Uterus (tissue), 4 donors: ENCODE measurements around the gene SSNA1. TPM values are rescaled to one million over a fixed set of nuclear protein-coding genes. Genes with fewer than 3 reads are reported as not detected.

Experiments used
- DNase-seq, 2 donors: peaks; one replicate each; pipeline ENCODE4 v3.0.0-alpha.2; 2019 to 2020
- H3K27ac ChIP-seq, 2 donors: fragments of 200-600 bp; sonication (generic); 1 replicate in 1 of 2; 2 replicates in 1 of 2; pipeline ENCODE4 v1.5.1; 2016 to 2018
- H3K27me3 ChIP-seq, 2 donors: fragments of 200-600 bp; sonication (generic); one replicate each; pipeline ENCODE4 v1.5.1; 2018 to 2019; ENCODE audit warnings: control low read depth in 1 of 2
- H3K36me3 ChIP-seq, 2 donors: fragments of 200-600 bp; sonication (generic); one replicate each; pipeline ENCODE4 v1.5.1; 2019; ENCODE audit warnings: control low read depth in 1 of 2
- H3K4me1 ChIP-seq, 2 donors: fragments of 200-600 bp; sonication (generic); one replicate each; pipeline ENCODE4 v1.5.1; 2018 to 2019; ENCODE audit warnings: control low read depth in 1 of 2
- H3K4me3 ChIP-seq, 2 donors: fragments of 200-600 bp; sonication (generic); 1 replicate in 1 of 2; 2 replicates in 1 of 2; pipeline ENCODE4 v1.5.1; 2018 to 2019; ENCODE audit warnings: mild to moderate bottlenecking in 1 of 2
- H3K9me3 ChIP-seq, 2 donors: fragments of 200-600 bp; sonication (generic); one replicate each; pipeline ENCODE4 v1.5.1; 2019; ENCODE audit warnings: control low read depth in 1 of 2
- POLR2A ChIP-seq, 2 donors: fragments of 450-650 bp; IDR thresholded peaks; one replicate each; pipeline ENCODE4 v1.6.1; 2016; ENCODE audit warnings: antibody characterized with exemption in 2 of 2, mild to moderate bottlenecking in 1 of 2, moderate library complexity in 1 of 2
- intact Hi-C: fragments of 100-400 bp; cut with DNase I; formaldehyde crosslinking; loops from one replicate; pipeline ENCODE4 v1.15.1; 2023; ENCODE audit warnings: low total_unique reads
- total RNA-seq, 4 donors: library from RNA; depleted of rRNA in 3 of 4; stranded (reverse); fragments of >200 nt in 3 of 4; gene quantifications; one replicate each; pipeline versions ENCODE4 v1.1.0 to v1.2.4, GENCODE V29; 2014 to 2023
- TF ChIP-seq, protein P1 (sequence below), 4 experiments: fragments of 200-600 bp in 2 of 4; fragments of 450-650 bp in 2 of 4; sonication (generic) in 2 of 4; IDR thresholded peaks; one replicate each; pipeline ENCODE4 v1.5.1; 2016 to 2019; ENCODE audit warnings: antibody characterized with exemption in 4 of 4, mild to moderate bottlenecking in 2 of 4, moderate library complexity in 1 of 4
- donor health status: DM: yes; HTN: yes; CAD: no.

SSNA1 gene
- total RNA-seq, 4 donors from 2014 or later: 17.1 to 47.1 (median 40.6) TPM

DNA sequence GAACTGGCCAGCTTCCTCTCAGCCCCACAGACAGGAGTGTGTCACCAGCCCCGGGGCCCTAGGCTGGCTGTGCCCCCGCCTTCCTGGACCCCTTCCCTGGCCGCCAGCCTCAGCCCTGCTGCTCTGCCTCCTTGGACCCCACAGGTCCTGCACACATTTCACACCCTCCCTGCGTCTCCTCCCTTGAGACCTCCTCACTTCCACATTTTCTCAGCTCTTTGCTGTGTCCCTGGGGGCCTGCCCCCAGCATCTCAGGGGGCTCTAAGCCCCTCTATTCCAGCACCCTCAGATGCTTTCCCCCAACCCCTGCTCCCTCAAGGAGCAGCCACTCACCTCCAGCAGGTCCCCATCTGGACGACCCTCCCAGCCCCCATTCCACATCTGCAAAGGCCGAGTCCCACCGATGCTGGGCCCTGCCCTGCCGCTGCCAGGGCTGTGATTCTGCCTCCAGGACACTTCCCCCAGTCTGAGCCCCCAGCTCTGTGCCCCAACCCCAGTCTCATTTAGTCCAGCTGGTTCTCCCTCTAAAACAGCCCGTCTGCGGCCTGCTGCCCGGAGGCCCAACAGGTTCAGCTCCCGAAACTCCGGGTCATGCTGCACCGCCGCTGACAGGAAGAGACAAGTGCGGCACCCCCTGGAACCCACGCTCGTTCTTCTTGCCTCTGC lies 46.4 kb downstream of the SSNA1 start:
- intact Hi-C loops: no loop called here
- Histone ChIP-seq H3K27me3 (peaks cover 0 to 10% of the 10 kb centered on the region in 2 donors), H3K4me3 (no peak overlapping the region), H3K4me1 (peaks cover 0 to 9% of the 10 kb centered on the region in 2 donors), H3K9me3 (no peaks in the 10 kb centered on the region), H3K36me3 (no peaks in the 10 kb centered on the region), H3K27ac (no peak overlapping the region)
- DNase-seq: no peak
- TF ChIP-seq, protein P1, sequence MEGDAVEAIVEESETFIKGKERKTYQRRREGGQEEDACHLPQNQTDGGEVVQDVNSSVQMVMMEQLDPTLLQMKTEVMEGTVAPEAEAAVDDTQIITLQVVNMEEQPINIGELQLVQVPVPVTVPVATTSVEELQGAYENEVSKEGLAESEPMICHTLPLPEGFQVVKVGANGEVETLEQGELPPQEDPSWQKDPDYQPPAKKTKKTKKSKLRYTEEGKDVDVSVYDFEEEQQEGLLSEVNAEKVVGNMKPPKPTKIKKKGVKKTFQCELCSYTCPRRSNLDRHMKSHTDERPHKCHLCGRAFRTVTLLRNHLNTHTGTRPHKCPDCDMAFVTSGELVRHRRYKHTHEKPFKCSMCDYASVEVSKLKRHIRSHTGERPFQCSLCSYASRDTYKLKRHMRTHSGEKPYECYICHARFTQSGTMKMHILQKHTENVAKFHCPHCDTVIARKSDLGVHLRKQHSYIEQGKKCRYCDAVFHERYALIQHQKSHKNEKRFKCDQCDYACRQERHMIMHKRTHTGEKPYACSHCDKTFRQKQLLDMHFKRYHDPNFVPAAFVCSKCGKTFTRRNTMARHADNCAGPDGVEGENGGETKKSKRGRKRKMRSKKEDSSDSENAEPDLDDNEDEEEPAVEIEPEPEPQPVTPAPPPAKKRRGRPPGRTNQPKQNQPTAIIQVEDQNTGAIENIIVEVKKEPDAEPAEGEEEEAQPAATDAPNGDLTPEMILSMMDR (IDR thresholded peaks at IDR 0.05): no peak
- TF ChIP-seq POLR2A (IDR thresholded peaks at IDR 0.05): no peak

DNA sequence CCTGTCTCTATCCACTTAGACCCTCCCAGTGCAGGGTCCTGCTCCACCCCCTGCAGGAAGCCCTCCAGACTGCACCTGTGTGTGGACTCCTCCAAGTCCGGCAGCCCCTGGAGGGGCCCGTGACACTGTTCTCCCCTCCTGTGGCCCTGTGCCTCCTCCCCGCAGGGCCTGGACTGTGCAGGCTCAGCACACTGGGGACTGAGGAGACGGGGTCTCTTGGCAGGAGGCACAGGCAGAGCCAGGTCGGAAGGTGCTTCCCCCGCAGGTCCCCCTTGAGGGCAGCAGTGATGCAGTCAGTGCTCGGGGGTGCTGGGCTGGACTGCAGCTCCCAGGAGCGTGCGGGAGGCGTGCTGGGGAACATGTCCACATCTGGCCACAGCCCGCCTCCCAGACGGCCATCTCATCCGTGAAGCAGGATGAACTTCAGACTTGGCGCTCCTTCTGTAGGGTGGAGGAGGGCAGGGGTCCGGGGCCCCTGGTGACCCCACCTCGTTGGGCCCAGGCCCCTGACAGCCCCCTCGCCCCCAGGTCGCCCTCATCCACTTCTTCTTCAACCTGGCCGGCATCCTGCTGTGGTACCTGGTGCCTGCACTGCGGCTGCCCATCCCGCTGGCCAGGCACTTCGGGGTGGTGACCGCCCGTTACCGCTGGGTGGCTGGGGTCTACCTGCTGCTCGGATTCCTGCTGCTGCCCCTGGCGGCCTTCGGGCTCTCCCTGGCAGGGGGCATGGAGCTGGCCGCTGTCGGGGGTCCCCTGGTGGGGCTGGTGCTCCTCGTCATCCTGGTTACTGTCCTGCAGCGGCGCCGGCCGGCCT lies 47.2 kb downstream of the SSNA1 start:
- no peaks in the 10 kb centered on the region for H3K9me3 ChIP-seq
- intact Hi-C loops: no loop called here
- no peak for DNase-seq
- no peak for TF ChIP-seq POLR2A (IDR thresholded peaks at IDR 0.05)
- TF ChIP-seq, protein P1 (IDR thresholded peaks at IDR 0.05): no peak
- peak overlapping the region in 1 of 2 donors; percentile 17 for H3K4me3 ChIP-seq
- H3K27ac ChIP-seq: peak overlapping the region in 1 of 2 donors; percentile 22
- H3K36me3 ChIP-seq: no peaks in the 10 kb centered on the region
- peaks cover 0 to 4% of the 10 kb centered on the region in 2 donors for H3K27me3 ChIP-seq
- H3K4me1 ChIP-seq: peaks cover 0 to 9% of the 10 kb centered on the region in 2 donors

DNA sequence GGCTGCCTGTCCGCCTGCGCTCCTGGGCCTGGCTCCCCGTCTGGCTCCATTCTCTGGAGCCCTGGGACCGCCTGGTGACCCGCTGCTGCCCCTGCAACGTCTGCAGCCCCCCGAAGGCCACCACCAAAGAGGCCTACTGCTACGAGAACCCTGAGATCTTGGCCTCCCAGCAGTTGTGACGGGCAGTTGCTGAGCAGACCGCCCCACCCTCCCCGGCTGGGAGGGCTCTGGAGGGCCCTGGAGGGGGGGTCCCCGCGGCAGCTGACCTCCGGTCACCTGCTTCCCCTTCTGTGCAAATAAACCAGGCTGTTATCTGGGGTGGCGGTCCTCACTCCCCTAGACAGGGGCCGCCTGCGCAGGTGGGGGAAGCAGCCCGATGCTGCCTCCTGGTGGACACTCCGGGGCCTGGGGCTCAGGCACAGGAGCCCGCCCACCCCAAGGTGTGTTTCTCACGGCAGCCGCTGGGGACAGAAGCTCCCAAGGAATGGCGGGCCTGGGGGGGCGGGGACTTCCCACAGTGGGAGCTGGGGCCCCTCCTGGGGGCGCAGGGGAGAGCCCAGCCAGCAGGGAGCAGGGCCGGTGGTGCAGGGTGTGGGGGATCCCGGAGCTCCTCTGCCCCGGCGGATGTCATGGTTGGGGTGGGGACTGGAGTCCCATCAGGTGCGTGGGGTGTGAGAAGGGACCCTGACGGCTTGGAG lies 47.9 kb downstream of the SSNA1 start:
- Histone ChIP-seq H3K27ac (peak overlapping the region in 1 of 2 donors; percentile 44), H3K4me3 (peak overlapping the region in 1 of 2 donors; percentile 17), H3K4me1 (peaks cover 0 to 9% of the 10 kb centered on the region in 2 donors), H3K9me3 (no peaks in the 10 kb centered on the region), H3K36me3 (no peaks in the 10 kb centered on the region), H3K27me3 (peaks cover 0 to 4% of the 10 kb centered on the region in 2 donors)
- TF ChIP-seq, protein P1 (IDR thresholded peaks at IDR 0.05): peak; percentile 95 to 100 (median 97)
- no peak for TF ChIP-seq POLR2A (IDR thresholded peaks at IDR 0.05)
- intact Hi-C loops: no loop called here
- DNase-seq: peak; percentile 88 to 89

DNA sequence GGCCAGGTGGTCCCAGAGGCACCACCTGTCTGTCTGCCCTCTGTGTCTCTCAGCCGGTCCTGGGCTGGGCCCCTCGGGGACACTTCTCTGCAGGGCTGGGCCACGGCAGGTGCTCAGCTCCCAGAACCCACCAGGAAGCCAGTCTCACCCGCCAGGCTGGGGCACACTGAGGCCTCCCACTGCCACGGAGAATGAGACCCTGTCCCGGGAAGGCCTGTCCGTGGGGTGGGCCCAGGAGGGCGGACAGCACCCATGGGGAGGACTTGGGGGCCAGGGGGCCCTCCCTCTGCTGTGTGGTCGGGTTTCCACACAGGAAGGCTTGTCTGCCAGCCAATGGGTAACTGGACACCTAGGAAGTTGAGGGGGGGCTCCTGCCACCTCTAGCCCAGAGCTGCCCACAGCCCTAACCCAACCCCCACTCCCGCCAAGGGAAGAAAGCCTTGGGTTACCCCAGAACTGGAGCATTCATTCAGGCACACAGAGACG lies 48.5 kb downstream of the SSNA1 start:
- no peak for TF ChIP-seq POLR2A (IDR thresholded peaks at IDR 0.05)
- Histone ChIP-seq H3K4me1 (peaks cover 0 to 9% of the 10 kb centered on the region in 2 donors), H3K27ac (peak overlapping the region in 1 of 2 donors; percentile 44), H3K27me3 (peaks cover 0 to 4% of the 10 kb centered on the region in 2 donors), H3K9me3 (no peaks in the 10 kb centered on the region), H3K4me3 (no peak overlapping the region), H3K36me3 (no peaks in the 10 kb centered on the region)
- DNase-seq: no peak
- intact Hi-C loops: no loop called here
